ENCODE results near the gene BACE2. TPM values are rescaled to one million over a fixed set of nuclear protein-coding genes. Genes with fewer than 3 reads are reported as not detected.
A peak's percentile ranks its signal among the peaks of the same experiment; 100 is the strongest.

Gene BACE2
- total RNA-seq, 2 donors from 2014 or later = 9.1 to 16.7 TPM

- H3K27ac Mint-ChIP-seq = no peak overlapping the region
- no peak overlapping the region for H3K4me3 ChIP-seq (ENCODE audit: low read length)
- H3K9me3 ChIP-seq (ENCODE audit: control insufficient read depth, low read length) = no peaks in the 10 kb centered on the region
- no peak overlapping the region for H3K27ac ChIP-seq (ENCODE audit: low read depth, low read length)
- no peaks in the 10 kb centered on the region for H3K36me3 ChIP-seq (ENCODE audit: control insufficient read depth, insufficient read depth, low read length)
- 86 to 97% methylated on average over 13 to 17 of the region's 17 CpGs for WGBS, 2 experiments (ENCODE audit: insufficient coverage in 1 of 2, insufficient read length in 1 of 2)
- H3K4me1 ChIP-seq (ENCODE audit: control insufficient read depth, insufficient read depth, low read length) = no peaks in the 10 kb centered on the region
- H3K27me3 ChIP-seq (ENCODE audit: control insufficient read depth, insufficient read depth, low read length, poor library complexity, severe bottlenecking) = no peaks in the 10 kb centered on the region
- H3K27me3 Mint-ChIP-seq (ENCODE audit: insufficient read depth) = no peaks in the 10 kb centered on the region
- H3K36me3 Mint-ChIP-seq (ENCODE audit: low read depth) = no peaks in the 10 kb centered on the region
- peaks cover 2% of the 10 kb centered on the region for H3K4me1 Mint-ChIP-seq
- no peak for DNase-seq
- no peak for TF ChIP-seq CTCF (conservative IDR thresholded peaks at IDR 0.05)
- no peak overlapping the region for H3K4me3 Mint-ChIP-seq
- H3K9me3 Mint-ChIP-seq = no peaks in the 10 kb centered on the region
- no peak overlapping the region for H3K9ac ChIP-seq (ENCODE audit: extremely low read depth, low read length, poor library complexity, severe bottlenecking)
Measured at GRCh38 chr21:41209016-41209619, 41.2 kb downstream of the BACE2 start.

GRCh38 chr21:41210426-41211059 is 42.6 kb downstream of the BACE2 start:
- Histone ChIP-seq H3K4me1 (ENCODE audit: control insufficient read depth, insufficient read depth, low read length) (no peaks in the 10 kb centered on the region), H3K27ac (ENCODE audit: low read depth, low read length) (no peak overlapping the region), H3K36me3 (ENCODE audit: control insufficient read depth, insufficient read depth, low read length) (no peaks in the 10 kb centered on the region), H3K9ac (ENCODE audit: extremely low read depth, low read length, poor library complexity, severe bottlenecking) (no peak overlapping the region), H3K4me3 (ENCODE audit: low read length) (no peak overlapping the region), H3K27me3 (ENCODE audit: control insufficient read depth, insufficient read depth, low read length, poor library complexity, severe bottlenecking) (no peaks in the 10 kb centered on the region), H3K9me3 (ENCODE audit: control insufficient read depth, low read length) (no peaks in the 10 kb centered on the region)
- no peak overlapping the region for H3K4me3 Mint-ChIP-seq
- H3K27ac Mint-ChIP-seq = peak overlapping the region; percentile 3
- 91 to 96% methylated on average over 10 to 13 of the region's 14 CpGs for WGBS, 2 experiments (ENCODE audit: insufficient coverage in 1 of 2, insufficient read length in 1 of 2)
- TF ChIP-seq CTCF (conservative IDR thresholded peaks at IDR 0.05) = no peak
- no peak for DNase-seq
- no peaks in the 10 kb centered on the region for H3K27me3 Mint-ChIP-seq (ENCODE audit: insufficient read depth)
- H3K36me3 Mint-ChIP-seq (ENCODE audit: low read depth) = no peaks in the 10 kb centered on the region
- no peaks in the 10 kb centered on the region for H3K4me1 Mint-ChIP-seq
- H3K9me3 Mint-ChIP-seq = no peaks in the 10 kb centered on the region

GRCh38 chr21:41211060-41211805 is 43.3 kb downstream of the BACE2 start:
- no peaks in the 10 kb centered on the region for H3K27me3 Mint-ChIP-seq (ENCODE audit: insufficient read depth)
- H3K36me3 Mint-ChIP-seq (ENCODE audit: low read depth) = no peaks in the 10 kb centered on the region
- H3K9me3 Mint-ChIP-seq = no peaks in the 10 kb centered on the region
- Histone ChIP-seq H3K27me3 (ENCODE audit: control insufficient read depth, insufficient read depth, low read length, poor library complexity, severe bottlenecking) (no peaks in the 10 kb centered on the region), H3K4me1 (ENCODE audit: control insufficient read depth, insufficient read depth, low read length) (no peaks in the 10 kb centered on the region), H3K4me3 (ENCODE audit: low read length) (no peak overlapping the region), H3K36me3 (ENCODE audit: control insufficient read depth, insufficient read depth, low read length) (no peaks in the 10 kb centered on the region), H3K27ac (ENCODE audit: low read depth, low read length) (no peak overlapping the region), H3K9ac (ENCODE audit: extremely low read depth, low read length, poor library complexity, severe bottlenecking) (no peak overlapping the region), H3K9me3 (ENCODE audit: control insufficient read depth, low read length) (no peaks in the 10 kb centered on the region)
- H3K4me1 Mint-ChIP-seq = no peaks in the 10 kb centered on the region
- TF ChIP-seq CTCF (conservative IDR thresholded peaks at IDR 0.05) = no peak
- H3K27ac Mint-ChIP-seq = no peak overlapping the region
- no peak for DNase-seq
- 93 to 100% methylated on average over 1 to 8 of the region's 8 CpGs for WGBS, 2 experiments (ENCODE audit: insufficient coverage in 1 of 2, insufficient read length in 1 of 2)
- H3K4me3 Mint-ChIP-seq = no peak overlapping the region

All from endodermal cell (in vitro differentiated cells).